Left colon (tissue), 2 donors: ENCODE measurements around the gene SDK1. TPM values are rescaled to one million over a fixed set of nuclear protein-coding genes. Genes with fewer than 3 reads are reported as not detected.
A peak's percentile ranks its signal among the peaks of the same experiment; 100 is the strongest.
"Not testable (repeated sequence)": the region's sequence is repeated elsewhere in the genome, so short reads cannot be mapped to it uniquely, and the experiment has no call there.

Experiments
- ATAC-seq: fragments of 200-7000 bp; cut with Tn5 transposase; one replicate; pipeline ENCODE4 v1.9.1; 2020; ENCODE audit warnings: mild to moderate bottlenecking, moderate library complexity
- DNase-seq, 2 donors: peaks; one replicate each; pipeline ENCODE4 v3.0.0-alpha.2; 2020
- intact Hi-C, 2 donors: fragments of 100-400 bp; cut with DNase I in 1 of 2; cut with micrococcal nuclease in 1 of 2; formaldehyde crosslinking; loops; one replicate each; pipeline versions ENCODE4 v1.11.2 to v1.14.0; 2022; cut with DNase I, micrococcal nuclease
- total RNA-seq, 2 donors: library from RNA; stranded (reverse); fragmentation: NEBNext Ultra II Directional; extraction: Animal tissue kit (Norgen Biotek cat#: 25700); gene quantifications; one replicate each; pipeline ENCODE4 v1.2.1, GENCODE V29; 2021
- donor health status: DM: no; HTN: no; CAD: no.
- donor health status: DM: yes; HTN: yes; CAD: no.

SDK1 gene
- total RNA-seq, 2 donors from 2014 or later = 3.4 to 5.8 TPM

GRCh38 chr7:3670898-3671297 lies 369.8 kb downstream of the SDK1 start:
- intact Hi-C loops = no loop called here
- ATAC-seq = no peak
- DNase-seq = no peak

GRCh38 chr7:3673524-3673923 lies 372.5 kb downstream of the SDK1 start:
- ATAC-seq (no peak), DNase-seq (peak in 1 of 2 donors; percentile 63)
- intact Hi-C loops = no loop called here

- no peak for DNase-seq
- intact Hi-C loops = no loop called here
- ATAC-seq = no peak
Observed at GRCh38 chr7:3678314-3678810, 377.3 kb downstream of the SDK1 start.

DNA sequence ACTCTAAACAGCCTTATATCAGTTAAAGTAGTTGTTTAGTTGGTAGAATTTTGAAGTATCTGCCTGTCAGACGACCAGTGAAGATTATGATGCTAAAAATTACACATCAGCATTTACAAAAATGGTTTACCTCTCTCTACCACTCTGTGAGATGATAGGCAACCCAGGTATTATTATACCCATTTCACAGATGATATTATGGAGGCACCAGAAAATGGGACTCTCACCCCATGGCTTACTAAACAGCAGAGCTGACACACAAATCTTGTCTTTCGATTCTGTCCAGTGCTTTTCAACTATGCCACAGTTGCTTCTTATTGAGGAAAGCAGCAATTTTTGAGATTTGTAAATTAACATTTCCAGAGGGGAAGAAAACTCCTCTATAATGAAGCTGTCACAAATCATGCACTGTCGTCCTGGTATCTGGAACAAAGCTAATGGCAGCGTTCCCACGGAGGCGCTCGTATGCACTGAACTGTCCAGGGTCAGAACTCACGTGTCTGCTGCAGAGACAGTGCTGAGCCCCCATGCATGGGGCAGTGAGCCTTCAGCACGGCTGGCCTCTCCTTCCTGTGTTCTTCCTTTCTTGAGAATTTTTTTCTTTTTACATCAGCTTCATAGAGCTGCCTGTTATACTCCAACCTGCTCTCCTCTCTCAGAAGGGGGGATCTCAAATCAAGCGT lies 381.1 kb downstream of the SDK1 start:
- DNase-seq (no peak), ATAC-seq (no peak)
- intact Hi-C loops = no loop called here

- DNase-seq (peak in 1 of 2 donors; percentile 45), ATAC-seq (peak; percentile 91)
- intact Hi-C loops = no loop called here
Observed at GRCh38 chr7:3683546-3684539, 382.8 kb downstream of the SDK1 start.

- DNase-seq (no peak), ATAC-seq (no peak)
- intact Hi-C loops = no loop called here
Observed at GRCh38 chr7:3688071-3688470, 387.0 kb downstream of the SDK1 start.

DNA sequence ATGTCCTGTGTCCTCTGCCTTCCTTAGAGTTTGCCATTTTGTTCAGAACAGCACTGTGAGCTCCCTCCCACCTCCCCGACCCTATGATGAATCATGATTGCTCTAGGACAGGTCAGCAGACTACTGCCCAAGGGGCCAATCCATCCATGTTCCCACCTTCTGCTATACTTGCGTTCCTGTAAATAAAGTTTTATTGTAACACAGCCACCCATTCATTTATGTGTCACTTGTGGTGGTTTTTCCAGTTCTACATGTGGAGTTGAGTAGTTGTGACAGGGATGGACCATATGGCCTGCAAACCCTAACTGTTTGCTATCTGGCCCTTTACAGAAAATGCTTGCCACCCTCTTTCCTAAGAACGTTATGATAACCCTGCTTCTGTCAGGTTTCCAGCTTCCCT lies 387.8 kb downstream of the SDK1 start:
- DNase-seq = no peak
- intact Hi-C loops = no loop called here
- ATAC-seq = no peak

DNA sequence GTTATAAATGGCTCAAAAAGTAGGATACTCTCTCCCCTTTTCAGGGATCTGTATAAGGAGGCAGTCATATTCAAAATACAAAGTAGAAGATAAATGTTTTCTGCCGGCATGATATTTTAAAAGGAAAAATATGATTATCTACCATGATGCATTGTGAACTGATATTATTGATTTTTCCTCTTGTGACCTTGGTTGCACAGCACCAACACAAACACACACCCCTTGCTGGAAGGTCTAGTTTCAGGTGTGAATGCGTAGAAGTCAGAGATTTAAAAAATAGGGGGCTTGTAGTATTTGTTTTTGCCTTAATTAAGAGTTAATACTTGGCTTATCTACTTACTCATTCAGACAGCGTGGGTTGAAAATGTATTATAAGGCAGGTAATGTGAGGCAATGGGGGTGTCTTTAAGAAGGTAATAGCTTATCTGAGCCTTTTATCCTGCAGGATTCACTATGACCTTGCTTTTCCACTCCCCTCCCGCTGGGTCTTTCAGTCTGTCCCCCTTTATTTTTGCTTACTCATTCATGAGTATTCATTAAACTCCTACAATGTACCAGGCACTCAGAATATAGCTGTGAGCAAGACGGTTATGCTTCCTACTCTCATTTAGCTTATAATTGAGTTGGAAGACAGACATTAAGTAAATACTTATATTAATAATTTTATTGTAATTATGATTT lies 390.6 kb downstream of the SDK1 start:
- intact Hi-C loops = no loop called here
- ATAC-seq (no peak), DNase-seq (no peak)

- ATAC-seq (peak; percentile 68), DNase-seq (no peak)
- intact Hi-C loops = no loop called here
Observed at GRCh38 chr7:3695602-3696001, 394.6 kb downstream of the SDK1 start.

GRCh38 chr7:3696113-3696512 lies 395.1 kb downstream of the SDK1 start:
- ATAC-seq (no peak), DNase-seq (no peak)
- intact Hi-C loops = no loop called here

DNA sequence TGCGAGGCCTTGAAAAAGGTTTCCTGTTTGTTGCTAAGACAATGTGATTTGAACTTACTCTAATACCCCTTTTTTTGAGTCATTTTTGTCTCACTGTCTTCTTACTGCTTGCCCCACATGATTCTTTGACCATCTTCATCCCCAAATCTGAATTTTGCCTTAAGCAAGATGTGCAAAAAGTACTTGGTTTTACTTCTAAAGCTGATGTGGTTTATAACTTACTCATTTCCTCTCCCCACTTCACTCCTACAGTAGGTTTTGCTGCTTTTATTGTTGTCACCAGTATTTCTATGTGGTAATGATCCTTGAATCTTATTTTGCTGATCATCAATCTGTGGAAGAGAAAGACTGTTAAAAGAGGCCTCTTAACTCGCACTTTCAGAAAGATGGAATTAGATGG lies 396.4 kb downstream of the SDK1 start:
- intact Hi-C loops = no loop called here
- DNase-seq (no peak), ATAC-seq (no peak)

GRCh38 chr7:3705258-3705657 lies 404.2 kb downstream of the SDK1 start:
- intact Hi-C loops = no loop called here
- no peak for DNase-seq
- no peak for ATAC-seq

GRCh38 chr7:3706091-3706490 lies 405.0 kb downstream of the SDK1 start:
- ATAC-seq, DNase-seq, intact Hi-C loops: not testable (repeated sequence)

GRCh38 chr7:3710122-3710521 lies 409.1 kb downstream of the SDK1 start:
- ATAC-seq (no peak), DNase-seq (no peak)
- intact Hi-C loops = no loop called here

DNA sequence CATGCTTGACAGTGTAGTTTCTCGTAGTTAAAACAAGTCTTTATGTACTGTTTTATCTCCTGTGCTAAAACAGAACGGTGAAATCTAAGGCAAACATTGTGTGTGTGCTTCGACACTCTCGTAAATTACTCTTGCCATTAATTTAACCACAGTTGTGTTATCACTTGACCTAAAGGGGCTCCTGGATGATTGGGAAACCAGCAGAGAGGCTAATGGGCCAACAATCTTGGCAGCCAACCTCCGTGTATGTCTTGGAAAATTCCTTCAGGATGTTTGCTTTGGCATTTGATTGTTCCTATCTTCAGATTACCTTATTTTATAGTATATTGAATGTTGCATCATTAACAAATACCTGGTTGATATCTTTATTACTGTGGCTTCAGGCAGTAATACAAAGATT lies 409.5 kb downstream of the SDK1 start:
- no peak for ATAC-seq
- intact Hi-C loops = no loop called here
- DNase-seq = no peak

- intact Hi-C loops = no loop called here
- ATAC-seq (peak; percentile 71), DNase-seq (peak; percentile 31 to 38)
Observed at GRCh38 chr7:3712841-3713240, 411.8 kb downstream of the SDK1 start.

- DNase-seq (no peak), ATAC-seq (no peak)
- intact Hi-C loops = no loop called here
Observed at GRCh38 chr7:3721422-3721821, 420.4 kb downstream of the SDK1 start.

GRCh38 chr7:3722396-3722922 lies 421.4 kb downstream of the SDK1 start:
- DNase-seq = peak in 1 of 2 donors; percentile 12
- intact Hi-C loops = no loop called here
- ATAC-seq = no peak
